Left renal pelvis (tissue), 4 donors: ENCODE measurements around the gene LY6G6D. TPM values are rescaled to one million over a fixed set of nuclear protein-coding genes. Genes with fewer than 3 reads are reported as not detected.
"Not testable (repeated sequence)": the region's sequence is repeated elsewhere in the genome, so short reads cannot be mapped to it uniquely, and the experiment has no call there.

Experiments
- DNase-seq, 4 donors: peaks; one replicate each; pipeline ENCODE4 v3.0.0-alpha.2; 2013; ENCODE audit warnings: low read depth in 4 of 4, low spot score in 3 of 4
- polyA plus RNA-seq, 4 donors: library from polyadenylated mRNA; unstranded; fragments of 120-200 nt; gene quantifications; one replicate each; pipeline ENCODE4 v1.2.1, GENCODE V29; 2013; ENCODE audit not compliant: insufficient read length in 4 of 4

Gene LY6G6D
- polyA plus RNA-seq, 4 donors, result not detected

DNA sequence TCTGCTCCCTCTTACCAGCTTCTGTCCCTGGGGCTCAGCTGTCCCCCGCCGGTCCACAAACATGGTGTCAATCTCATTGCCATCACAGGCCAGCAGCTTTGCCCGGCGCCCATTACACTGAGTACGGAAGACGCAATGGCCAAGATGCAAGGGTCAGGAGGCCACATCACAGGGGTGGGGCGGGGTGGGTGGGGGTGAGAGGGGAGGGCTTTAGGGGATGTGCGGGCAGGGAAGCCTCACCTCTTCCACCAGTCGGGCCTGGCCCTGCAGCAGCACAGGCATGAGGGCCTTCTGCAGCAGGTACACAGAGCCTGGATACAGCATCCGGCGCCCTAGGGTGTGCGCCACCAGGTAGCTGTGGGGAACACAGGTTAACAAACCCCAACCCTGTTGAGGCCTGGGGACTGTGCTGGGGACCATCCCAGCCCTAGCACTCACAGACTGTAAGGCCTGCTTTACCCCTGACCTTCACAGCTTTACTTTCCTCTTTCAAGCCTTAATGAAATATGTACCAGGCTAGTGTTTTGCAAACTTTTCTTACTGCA lies 23.5 kb upstream of the LY6G6D start:
- no peak for DNase-seq

DNA sequence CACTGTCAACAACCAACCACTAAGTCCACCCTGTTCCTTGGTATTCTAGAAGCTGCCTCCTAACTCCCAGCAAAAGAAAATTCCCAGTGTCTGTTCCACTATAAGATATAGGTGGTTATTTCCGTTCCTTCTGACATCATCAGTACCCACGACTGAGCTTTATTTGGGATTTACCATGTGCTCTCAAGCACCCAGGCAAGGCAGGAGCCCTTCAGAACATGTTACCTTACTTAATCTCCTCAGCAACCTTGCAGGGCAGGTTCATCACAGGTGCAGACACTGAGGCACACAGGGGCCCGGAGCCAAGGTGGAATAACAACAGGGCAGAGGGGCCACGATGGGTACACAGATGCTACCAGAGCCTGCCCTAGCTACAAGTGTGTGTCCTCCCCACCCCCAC lies 22.8 kb upstream of the LY6G6D start:
- DNase-seq, result no peak

DNA sequence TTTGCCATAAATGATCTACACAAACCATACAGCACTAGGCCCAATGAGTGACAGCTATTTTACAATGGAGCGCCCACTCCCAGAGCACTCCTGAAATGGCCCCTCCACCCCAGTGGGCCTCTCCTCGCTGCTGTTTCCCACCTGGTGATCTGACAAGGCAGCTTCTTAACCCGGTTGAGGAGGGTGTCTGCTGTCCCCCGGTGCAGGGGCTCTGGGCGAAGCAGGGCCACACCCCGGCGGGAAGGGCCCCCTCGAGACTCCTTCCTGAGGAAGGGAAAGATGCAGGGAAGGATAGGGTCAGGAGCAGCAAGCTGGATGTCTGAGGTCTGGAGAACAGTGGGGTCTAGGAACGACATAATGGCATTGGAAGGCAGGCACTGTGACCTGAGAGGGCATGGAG lies 22.3 kb upstream of the LY6G6D start:
- DNase-seq, result no peak

DNA sequence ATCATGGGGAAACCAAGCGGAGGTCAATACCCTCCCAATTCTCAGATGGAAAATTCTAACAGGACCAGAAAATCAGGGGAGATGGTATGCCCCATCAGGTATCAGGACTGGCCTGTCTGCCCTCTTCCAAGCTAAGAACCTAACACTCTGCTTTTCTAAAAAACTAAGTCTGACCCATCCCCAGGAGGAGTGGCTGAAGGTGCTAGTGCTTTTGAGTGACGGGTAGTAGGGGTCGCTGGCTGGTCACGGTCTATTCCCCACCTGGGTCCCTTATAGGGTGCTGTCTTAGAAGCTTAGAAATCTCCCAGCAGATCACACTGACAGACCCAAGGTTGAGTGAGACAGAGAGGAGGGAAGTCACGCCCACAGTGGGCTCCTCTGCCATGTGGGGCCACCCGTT lies 21.6 kb upstream of the LY6G6D start:
- DNase-seq, result no peak

DNA sequence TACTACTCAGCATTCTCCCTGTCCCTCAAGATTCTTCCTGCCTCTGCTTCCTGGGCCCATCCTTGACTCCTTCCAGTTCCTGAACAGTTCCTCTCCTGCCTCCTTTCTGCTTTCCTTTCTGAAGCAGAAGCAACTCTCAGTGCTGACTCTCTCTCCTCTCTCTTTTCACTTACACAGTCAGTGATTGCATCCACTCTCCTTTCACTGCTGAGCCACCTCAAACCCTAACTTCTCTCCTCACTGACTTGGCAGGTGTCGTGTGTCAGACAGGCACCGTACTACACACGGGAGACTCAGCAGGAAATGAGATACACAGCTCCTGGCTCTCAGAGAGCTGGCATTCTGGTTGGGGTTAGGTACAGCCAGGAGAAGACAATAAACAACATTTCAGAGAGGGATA lies 17.6 kb upstream of the LY6G6D start:
- DNase-seq, result no peak

DNA sequence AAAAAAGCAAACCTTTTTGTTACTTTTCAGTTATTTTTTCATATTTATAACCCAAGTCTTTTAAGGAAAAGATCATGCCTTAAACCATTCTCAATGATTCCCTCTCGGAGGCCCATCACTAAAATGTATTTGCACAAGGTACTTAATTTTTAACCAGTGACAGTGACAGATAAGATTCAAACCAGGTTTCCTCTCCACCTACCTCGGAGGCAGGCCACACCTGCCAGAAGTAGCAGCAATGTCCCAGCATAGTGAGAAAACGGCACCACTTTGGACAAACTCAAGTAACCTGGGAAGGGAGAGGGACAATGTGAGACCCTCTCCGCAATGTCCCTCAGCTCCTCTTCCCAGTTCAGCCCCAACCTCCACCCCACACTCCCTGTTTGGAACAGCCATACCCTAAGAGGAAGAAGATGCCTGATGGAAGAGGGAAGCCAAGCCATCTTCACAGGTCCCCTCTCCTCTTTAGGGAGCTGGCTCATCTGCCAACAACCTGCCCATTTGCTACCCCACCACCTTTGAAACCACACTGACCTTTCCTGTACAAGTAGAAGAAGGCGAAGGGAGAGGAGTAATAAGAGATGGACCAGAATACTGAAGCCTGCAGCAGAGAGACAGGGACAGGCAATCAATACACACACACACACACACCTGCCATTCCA lies 14.3 kb upstream of the LY6G6D start:
- DNase-seq, result no peak

DNA sequence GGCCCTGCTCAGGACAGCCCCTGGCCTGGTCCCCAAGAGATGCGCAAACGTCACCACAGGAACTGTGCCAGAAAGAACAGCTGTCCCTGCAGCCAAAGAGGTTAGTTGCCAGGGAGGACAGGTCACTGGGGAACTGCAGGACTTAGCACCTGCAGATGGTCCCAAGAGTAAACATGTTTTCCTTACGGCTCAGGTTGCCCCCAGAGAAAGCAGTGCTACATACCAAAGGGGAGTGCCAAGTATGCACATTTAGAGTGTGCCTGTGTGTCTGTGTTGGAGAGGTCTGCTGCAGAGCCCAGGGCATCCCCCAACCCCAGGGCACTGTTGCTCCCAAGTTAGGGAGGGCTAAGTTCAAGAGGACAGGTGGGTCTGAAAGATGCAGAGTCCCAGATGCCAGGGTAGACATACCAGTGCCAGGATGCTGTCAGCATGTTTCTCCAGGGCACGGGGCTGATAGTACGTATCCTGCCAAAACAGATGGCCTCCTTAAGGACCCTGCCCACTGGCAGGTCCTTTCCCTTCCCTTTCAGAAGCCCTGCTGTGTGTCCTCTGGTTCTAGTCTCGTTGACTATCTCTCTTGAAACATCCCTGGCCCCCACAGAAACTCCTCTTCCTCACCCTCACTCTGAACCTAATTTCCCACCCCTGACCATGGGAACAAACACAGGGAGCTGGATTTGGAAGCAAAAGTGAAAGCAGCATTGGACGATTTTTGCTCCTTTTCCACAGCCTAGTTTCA lies 13.3 kb upstream of the LY6G6D start:
- no peak for DNase-seq

DNA sequence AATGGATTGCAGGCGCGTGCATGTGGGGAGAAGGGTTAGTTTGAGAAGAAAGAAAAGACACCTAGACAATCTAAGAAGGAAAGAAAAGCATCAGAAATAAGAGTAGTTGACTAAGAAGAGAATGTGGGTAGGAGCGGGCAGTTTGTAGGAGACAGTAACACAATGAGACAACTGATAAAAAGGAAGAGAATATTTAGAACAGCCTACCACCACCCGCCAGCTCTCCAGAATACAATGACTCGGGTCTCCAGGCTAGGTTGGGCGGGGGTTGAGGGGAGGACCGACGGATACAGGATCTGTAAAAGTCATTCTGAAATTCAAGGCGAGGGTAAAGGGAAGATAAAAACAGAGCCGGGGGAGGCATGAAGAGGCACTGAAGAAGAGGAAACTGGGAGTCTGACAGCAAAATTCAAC lies 12.7 kb upstream of the LY6G6D start:
- DNase-seq, result no peak

DNA sequence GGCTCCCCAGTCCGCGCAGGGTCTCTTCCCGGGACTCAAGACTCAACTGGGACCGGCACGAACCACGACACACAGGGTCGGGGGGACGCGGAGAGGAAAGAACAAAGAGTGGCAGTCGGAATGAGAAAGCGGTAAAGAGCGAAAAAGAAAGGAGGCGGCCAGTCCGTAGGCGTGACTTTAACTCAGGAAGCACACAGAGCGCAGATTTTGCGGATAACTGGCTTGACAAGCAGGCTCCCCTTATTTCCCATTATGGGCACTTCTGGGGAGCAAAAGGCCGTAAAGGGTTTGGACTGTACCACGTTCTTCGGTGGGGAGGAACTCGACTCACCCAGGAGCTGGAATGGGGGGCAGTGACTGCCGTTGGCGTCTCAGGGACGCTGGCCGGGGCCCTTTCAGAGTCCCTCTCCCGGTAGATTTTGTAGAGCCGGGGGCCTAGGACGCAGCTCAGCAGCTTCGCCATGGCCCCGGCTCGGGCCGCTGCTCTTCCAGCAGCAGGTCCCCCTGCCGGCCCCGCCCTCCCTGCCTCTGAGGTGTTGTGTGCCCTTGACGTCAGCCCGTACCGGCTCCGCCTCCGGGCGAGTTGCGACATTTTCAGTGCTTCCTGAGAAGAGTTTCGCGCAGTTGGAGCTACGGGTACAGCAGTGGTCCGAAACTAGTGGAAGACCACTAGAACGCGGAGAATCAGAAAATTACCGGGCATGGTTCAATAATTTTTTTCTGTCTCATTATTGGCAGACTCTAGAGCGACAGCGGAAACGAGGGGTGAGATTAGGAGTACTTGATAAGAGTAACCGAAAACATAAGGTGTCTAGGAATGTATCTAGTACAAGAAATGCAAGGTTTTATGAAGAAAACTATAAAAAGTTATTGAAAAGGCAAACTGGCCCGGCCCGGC lies 12.1 kb upstream of the LY6G6D start, which contains the start of gene ABHD16A:
TSS of gene ABHD16A (minus strand) at position 506 of the 898 bp plus-strand sequence. CDS start at position 463, 43 bp downstream.
- peak; percentile 97 to 99 (median 98) for DNase-seq

DNA sequence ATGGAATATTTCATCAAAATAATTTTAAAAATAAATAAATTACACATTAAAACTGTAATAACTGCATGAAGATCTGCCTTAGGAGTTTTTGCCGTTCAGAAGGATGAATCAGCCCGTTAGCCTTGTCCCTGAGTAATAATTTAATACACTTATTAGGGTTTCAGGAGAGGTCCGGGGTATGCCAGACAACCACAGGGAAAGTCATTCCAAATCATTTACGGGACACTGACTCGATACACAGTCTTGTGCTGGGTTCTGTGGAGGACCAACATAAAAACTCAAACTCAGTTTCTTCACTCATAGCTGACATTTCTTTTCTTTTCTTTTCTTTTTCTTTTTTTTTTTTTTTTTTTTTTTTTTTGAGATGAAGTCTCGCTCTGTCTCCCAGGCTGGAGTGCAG lies 9.2 kb upstream of the LY6G6D start:
- no peak for DNase-seq

DNA sequence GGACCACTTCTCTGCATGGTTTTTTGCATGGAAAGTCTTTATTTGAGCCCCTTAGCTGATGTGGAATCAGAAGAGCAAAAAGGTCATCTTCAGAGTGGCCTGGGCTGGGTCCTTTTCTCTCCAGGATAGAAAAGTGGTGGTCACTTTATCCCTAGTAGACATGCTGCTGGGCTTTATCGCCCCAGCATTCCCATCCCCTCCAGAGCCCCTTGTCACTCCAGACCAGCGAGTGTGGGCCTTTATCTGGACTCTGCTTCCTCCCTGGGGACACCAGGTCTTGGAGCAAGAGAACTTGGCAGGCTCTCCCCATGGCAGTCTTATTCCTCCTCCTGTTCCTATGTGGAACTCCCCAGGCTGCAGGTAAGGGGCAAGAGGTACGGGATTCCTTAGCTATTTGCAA lies 8.5 kb upstream of the LY6G6D start, which contains the start of gene LY6G6F:
TSS of gene LY6G6F (plus strand) at position 268 of the 400 bp plus-strand sequence. CDS start at position 309, 41 bp downstream.
- DNase-seq, result no peak

DNA sequence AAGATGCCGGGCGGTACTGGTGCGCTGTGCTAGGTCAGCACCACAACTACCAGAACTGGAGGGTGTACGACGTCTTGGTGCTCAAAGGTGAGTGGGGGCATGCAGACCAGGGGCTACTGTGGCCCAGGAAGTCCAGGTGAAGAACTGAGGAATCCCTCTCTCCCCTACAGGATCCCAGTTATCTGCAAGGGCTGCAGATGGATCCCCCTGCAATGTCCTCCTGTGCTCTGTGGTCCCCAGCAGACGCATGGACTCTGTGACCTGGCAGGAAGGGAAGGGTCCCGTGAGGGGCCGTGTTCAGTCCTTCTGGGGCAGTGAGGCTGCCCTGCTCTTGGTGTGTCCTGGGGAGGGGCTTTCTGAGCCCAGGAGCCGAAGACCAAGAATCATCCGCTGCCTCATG lies 7.4 kb upstream of the LY6G6D start:
- no peak for DNase-seq

DNA sequence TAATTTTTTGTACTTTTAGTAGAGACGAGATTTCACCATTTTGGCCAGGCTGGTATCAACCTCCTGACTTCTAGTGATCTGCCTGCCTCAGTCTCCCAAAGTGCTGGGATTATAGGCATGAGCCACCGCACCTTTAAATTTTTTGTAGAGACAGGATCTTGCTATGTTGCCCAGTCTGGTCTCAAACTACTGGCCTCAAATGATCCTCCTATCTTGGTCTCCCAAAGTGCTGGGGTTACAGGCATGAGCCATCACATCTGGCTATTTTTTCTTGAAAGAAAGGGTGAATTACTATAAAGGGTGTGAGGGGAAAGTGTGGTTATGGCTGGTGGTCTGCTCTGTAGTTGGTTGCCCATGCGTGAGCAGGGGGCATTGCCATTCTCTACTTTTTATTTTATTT lies 6.9 kb upstream of the LY6G6D start:
- no peak for DNase-seq

DNA sequence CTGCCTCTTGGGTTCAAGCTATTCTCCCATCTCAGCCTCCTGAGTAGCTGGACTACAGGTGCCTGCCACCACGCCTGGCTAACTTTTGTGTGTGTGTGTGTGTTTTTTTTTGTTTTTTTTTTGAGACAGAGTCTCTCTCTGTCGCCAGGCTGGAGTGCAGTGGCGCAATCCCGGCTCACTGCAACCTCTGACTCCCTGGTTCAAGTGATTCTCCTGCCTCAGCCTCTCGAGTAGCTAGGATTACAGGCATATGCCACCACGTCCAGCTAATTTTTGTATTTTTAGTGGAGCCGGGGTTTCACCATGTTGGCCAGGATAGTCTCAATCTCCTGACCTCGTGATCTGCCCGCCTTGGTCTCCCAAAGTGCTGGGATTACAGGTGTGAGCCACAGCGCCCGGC lies 6.0 kb upstream of the LY6G6D start:
- DNase-seq, result not testable (repeated sequence)

DNA sequence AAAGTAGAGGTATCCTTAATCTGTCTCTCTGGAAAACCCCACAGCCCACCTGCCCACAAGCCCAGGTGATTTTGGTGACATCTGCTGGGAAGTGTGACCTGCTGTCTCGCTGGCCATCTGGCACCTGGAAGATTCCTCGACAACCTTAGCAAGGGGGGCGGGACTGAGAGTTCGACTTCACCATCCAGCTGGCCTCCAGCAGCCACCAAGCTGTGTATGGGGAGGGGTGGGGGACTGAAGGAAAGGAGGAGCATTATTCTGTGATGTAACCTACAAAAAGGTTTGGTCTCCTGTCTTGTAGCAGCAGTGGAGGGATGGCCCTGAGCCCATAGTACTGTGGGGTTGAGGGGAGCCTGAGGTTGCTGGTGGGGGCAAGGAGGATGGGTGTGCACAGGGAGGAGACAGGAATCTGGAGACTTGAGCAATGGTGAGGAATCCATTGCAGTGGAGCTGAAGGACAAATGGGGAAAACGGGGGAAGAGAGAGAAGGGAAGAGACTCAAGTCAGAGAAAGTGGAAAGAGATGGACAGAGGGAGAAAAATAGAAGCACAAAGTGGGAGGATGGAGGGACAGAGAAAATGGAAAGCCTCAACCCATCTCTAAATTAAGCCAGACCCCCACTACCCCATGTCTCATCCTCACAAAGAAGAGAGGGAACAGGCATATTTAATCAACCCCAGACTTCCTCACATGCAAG lies 4.5 kb upstream of the LY6G6D start:
- no peak for DNase-seq

DNA sequence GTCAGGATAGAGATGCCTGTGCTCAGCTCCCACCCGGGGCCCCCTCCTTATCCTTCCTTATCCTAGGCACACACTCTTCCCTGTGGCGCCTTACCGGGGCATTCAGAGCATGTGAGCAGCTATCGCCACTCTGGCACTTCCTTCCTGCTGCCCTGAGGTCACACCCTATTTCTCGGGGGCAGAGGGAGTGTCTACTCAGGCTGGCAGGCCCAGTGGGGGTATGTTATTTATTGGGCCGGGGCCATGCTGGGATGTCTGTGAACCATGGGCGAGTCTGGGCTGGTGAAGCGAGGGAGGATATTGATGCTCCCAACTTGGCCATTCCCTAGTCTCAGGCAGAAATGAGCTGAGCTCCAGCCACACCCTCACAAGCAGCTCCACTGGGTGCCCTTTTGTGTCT lies 3.9 kb upstream of the LY6G6D start:
- no peak for DNase-seq

DNA sequence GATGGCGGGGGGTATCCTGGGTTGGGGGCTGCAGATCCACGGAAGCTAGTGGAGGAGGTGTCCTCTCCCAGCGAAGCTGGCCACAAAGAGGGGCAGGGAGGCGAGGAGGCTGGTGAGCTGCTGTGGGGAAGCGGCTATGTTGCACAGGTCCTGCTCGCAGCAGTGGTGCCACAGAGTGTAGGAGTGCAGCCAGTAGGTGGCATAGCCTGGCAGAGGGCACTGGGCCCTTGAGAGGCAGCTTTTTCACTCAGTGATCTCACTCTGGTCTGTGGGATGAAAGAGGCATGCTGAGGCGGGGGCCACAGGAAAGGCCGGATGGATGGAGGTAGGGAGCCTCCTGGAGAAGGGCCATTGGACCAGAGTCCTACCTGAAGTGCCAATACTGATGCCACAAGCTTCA lies 2.9 kb upstream of the LY6G6D start:
- DNase-seq, result no peak

DNA sequence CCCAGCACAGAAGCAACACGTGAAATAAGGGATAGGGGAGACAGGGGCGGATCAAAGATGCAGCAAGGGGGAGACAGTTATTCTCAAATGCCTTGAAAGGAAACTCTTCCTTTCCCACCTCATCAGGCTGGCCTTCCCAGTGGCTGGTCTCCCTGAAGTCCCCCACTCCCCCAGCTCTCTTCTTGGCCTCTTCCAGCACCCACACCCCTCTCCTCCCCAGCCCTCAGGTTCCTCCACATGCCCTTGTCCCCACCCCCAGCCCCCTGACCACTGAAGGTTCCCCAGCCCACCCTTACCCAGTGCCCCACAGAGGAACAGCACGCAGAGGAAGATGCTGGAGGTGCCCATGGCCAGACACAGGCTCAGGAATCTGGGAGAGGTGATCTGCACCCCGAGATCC lies 1.7 kb upstream of the LY6G6D start:
- no peak for DNase-seq

DNA sequence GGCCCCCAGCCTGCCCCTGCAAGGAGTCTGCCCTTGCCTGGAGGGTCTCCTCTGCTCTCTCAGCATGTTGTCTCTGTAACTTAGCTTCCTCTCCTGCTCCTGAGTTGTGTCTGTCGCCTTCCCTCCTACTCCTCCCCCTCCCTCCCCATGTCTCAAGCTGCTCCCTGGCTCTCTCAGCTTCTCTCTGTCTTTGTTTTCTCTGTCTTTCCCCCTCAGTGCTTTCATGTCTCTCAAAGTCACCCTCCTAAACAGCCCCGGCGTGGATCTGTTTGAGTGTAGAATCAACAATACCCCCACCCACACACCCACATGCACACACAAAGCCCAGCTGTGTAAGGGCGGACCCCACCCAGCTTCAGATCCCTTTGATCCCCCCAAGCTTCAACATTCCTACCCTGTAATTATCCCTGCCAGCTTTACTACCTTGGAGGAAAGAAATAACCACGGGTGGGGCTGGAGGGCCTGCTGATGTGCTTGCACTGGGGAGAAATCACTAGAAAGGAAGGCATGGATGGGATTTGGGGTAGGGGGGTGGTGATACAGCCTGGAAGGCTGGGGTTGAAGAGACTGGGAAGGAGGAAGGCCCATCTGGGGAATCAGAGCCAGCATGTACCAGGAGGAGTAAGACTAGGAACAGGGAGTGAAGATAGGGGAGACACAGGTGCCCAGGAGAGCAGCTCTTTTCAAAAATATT lies 1.0 kb upstream of the LY6G6D start:
- no peak for DNase-seq
